Activated naive CD4-positive, alpha-beta T cell treated with anti-CD3 and anti-CD28 coated beads, Interleukin-2, amount 10 ng/mL, durations not matched to agents 7 days and 5 days (primary cell): ENCODE results near the gene CUBN.

Experiments used
- CTCF ChIA-PET: fragments of 350-600 bp; sonication (Branson Sonifier 250); formaldehyde crosslinking; loops from one replicate; lab custom pipeline; 2021; ENCODE audit warnings: antibody characterized with exemption; lab: Charles Lee
- DNase-seq: peaks from one replicate; pipeline ENCODE4 v3.0.0-alpha.2; 2020
- H3K27ac Mint-ChIP-seq: one replicate; pipeline ENCODE4 v1.8.0; 2021; ENCODE audit warnings: mild to moderate bottlenecking, moderate library complexity, mixed read lengths
- H3K27me3 Mint-ChIP-seq: one replicate; pipeline ENCODE4 v1.8.0; 2021; ENCODE audit warnings: mild to moderate bottlenecking, mixed read lengths
- H3K36me3 Mint-ChIP-seq: one replicate; pipeline ENCODE4 v1.8.0; 2021; ENCODE audit warnings: mixed read lengths
- H3K4me1 Mint-ChIP-seq: one replicate; pipeline ENCODE4 v1.8.0; 2021; ENCODE audit warnings: mixed read lengths
- H3K4me3 Mint-ChIP-seq: one replicate; pipeline ENCODE4 v1.8.0; 2021; ENCODE audit warnings: mild to moderate bottlenecking, moderate library complexity, mixed read lengths
- H3K9me3 Mint-ChIP-seq: one replicate; pipeline ENCODE4 v1.8.0; 2021; ENCODE audit warnings: mixed read lengths

CUBN gene

DNA sequence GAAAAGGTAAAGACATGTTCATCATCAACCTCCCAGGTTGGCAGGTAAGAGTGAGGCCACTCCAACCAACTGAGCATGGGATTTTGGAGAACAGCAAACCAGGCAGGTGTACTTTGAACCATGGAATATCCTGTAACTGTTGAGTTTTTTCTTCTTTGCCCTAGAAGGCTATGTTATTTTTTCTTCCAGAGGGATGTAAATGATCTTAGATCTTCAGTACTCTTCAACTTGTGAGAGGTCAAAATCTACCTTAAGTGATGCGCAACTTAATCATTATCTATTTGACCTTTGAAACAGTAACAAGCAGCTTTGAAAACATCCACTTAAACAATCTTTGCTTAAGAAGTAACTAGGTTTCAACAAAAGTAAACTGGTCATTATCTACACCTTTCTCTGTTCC lies at the start of gene CUBN:
Gene CUBN, minus strand, starts transcription at position 71 of the 400 bp plus-strand sequence. Its CDS starts 46 bp downstream, at position 25.
- Mint-ChIP-seq H3K4me1 (no peaks in the 10 kb centered on the region), H3K27me3 (no peaks in the 10 kb centered on the region), H3K9me3 (no peaks in the 10 kb centered on the region), H3K4me3 (no peak within 1 kb of the TSS), H3K36me3 (no peaks in the 10 kb centered on the region), H3K27ac (no peak within 1 kb of the TSS)
- CTCF ChIA-PET = no interaction called here
- no peak for DNase-seq

DNA sequence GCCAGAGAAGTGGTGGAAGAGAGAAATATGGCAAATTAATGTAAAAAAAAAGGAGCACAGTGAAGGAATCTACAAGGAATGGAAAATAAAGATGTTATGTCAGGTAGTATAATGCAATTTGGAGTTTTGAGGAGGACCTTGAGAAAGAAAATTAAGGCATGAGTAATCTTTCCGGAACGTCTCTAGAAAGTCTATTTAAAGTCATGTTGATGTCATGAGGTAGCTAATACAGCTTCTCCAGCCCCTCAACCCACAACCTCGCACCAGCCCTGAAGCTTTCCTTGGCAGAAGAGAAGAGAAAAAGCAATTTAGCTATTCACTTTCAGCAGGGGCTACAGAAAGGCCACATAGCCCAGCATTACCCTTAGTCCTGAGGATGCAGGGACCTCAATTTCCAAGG lies 49.4 kb upstream of the CUBN start:
- no peaks in the 10 kb centered on the region for H3K27me3 Mint-ChIP-seq
- peaks cover 18% of the 10 kb centered on the region for H3K4me1 Mint-ChIP-seq
- no peak for DNase-seq
- H3K9me3 Mint-ChIP-seq = no peaks in the 10 kb centered on the region
- no peak overlapping the region for H3K4me3 Mint-ChIP-seq
- H3K27ac Mint-ChIP-seq = no peak overlapping the region
- peaks cover 2% of the 10 kb centered on the region for H3K36me3 Mint-ChIP-seq
- CTCF ChIA-PET = interaction anchor here (1.1 kb wide), 1 partner anchor 287 kb away, joined by 3 read pairs; no protein-coding TSS in a partner anchor

- CTCF ChIA-PET = interaction anchor here (1.1 kb wide), 1 partner anchor 286 kb away, joined by 3 read pairs; no protein-coding TSS in a partner anchor
- Mint-ChIP-seq H3K36me3 (peaks cover 4% of the 10 kb centered on the region), H3K27me3 (no peaks in the 10 kb centered on the region), H3K4me3 (no peak overlapping the region), H3K4me1 (peaks cover 14% of the 10 kb centered on the region), H3K9me3 (no peaks in the 10 kb centered on the region), H3K27ac (no peak overlapping the region)
- no peak for DNase-seq
These were observed 48.4 kb upstream of the CUBN start for GRCh38 chr10:17178006-17178405.

- Mint-ChIP-seq H3K27ac (no peak overlapping the region), H3K36me3 (peaks cover 5% of the 10 kb centered on the region), H3K27me3 (no peaks in the 10 kb centered on the region), H3K4me1 (peaks cover 13% of the 10 kb centered on the region), H3K9me3 (no peaks in the 10 kb centered on the region), H3K4me3 (no peak overlapping the region)
- DNase-seq = no peak
- CTCF ChIA-PET = interaction anchor here (0.6 kb wide), 1 partner anchor 50 kb away, joined by 3 read pairs; no protein-coding TSS in a partner anchor
These were observed 47.4 kb upstream of the CUBN start for GRCh38 chr10:17177014-17177413.

GRCh38 chr10:17176091-17176490 lies 46.5 kb upstream of the CUBN start:
- CTCF ChIA-PET = no interaction called here
- Mint-ChIP-seq H3K4me1 (peaks cover 13% of the 10 kb centered on the region), H3K27me3 (no peaks in the 10 kb centered on the region), H3K36me3 (peaks cover 6% of the 10 kb centered on the region), H3K27ac (no peak overlapping the region), H3K9me3 (no peaks in the 10 kb centered on the region), H3K4me3 (no peak overlapping the region)
- no peak for DNase-seq

DNA sequence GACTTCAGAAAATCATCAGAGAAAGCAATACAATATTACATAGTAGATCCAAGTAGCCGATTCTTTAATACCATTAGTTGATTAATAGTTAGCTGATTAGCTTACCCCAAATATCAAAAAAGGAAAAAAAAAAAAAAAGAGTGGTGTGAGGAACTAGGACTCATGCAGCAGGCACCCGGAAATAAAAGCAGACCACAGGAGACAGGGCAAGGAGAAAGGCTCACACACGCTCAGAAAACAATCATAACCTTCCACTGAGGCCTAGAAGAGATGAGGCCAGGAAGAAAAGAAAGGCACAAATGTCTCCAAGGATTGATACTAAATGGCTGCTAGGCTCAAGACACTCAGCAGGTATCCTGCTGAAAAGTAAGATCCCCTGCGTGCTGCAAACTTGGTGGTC lies 45.9 kb upstream of the CUBN start:
- Mint-ChIP-seq H3K27me3 (no peaks in the 10 kb centered on the region), H3K36me3 (peaks cover 6% of the 10 kb centered on the region), H3K4me1 (peaks cover 13% of the 10 kb centered on the region), H3K9me3 (no peaks in the 10 kb centered on the region), H3K27ac (no peak overlapping the region), H3K4me3 (no peak overlapping the region)
- DNase-seq = no peak
- CTCF ChIA-PET = no interaction called here

DNA sequence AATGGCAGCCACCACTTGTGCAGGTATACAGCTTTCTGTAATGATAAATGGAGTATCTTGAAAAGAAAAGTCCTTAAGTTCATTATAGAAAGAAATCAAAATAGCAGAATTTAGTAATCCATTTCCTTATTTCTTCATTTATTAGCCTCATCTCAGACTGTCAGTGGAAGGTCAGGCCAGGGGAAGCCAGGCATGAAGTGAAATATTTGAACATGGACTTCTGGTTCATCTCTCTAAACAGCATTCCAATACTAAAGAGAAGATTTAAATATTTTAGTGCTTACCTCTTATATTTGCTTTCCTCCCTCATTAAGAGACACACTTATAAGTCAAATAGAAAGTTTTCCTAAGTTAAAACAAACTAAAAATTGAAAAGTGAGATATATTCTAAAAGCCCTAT lies 45.0 kb upstream of the CUBN start:
- no peak for DNase-seq
- H3K27me3 Mint-ChIP-seq = no peaks in the 10 kb centered on the region
- peaks cover 6% of the 10 kb centered on the region for H3K36me3 Mint-ChIP-seq
- no peak overlapping the region for H3K27ac Mint-ChIP-seq
- no peaks in the 10 kb centered on the region for H3K9me3 Mint-ChIP-seq
- H3K4me1 Mint-ChIP-seq = peaks cover 16% of the 10 kb centered on the region
- CTCF ChIA-PET = no interaction called here
- no peak overlapping the region for H3K4me3 Mint-ChIP-seq

GRCh38 chr10:17171141-17171641 lies 41.6 kb upstream of the CUBN start:
- Mint-ChIP-seq H3K27ac (no peak overlapping the region), H3K27me3 (no peaks in the 10 kb centered on the region), H3K36me3 (peaks cover 6% of the 10 kb centered on the region), H3K4me1 (peaks cover 20% of the 10 kb centered on the region), H3K4me3 (no peak overlapping the region), H3K9me3 (no peaks in the 10 kb centered on the region)
- DNase-seq = no peak
- CTCF ChIA-PET = no interaction called here

DNA sequence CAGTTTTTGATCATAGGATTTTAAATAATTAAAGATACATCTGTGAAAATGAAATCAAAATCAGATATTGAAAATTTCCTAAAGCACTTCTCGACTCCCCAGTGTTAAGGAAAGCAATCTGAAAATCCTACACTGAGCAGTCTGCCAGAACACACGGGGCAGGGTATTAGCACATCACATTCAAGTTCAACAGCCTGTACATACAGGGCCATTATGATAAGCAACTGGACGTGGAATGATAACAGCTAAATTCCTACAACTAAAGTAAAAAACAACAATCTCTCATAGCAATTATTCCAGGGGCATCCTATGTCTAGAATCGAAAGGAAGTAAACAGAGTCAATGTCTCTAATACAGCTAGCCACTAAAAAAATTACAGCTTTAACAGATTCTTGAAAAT lies 40.2 kb upstream of the CUBN start:
- peaks cover under 1% of the 10 kb centered on the region for H3K9me3 Mint-ChIP-seq
- H3K4me1 Mint-ChIP-seq = peaks cover 9% of the 10 kb centered on the region
- no peaks in the 10 kb centered on the region for H3K27me3 Mint-ChIP-seq
- no peak for DNase-seq
- H3K4me3 Mint-ChIP-seq = no peak overlapping the region
- CTCF ChIA-PET = interaction anchor here (1.3 kb wide), 1 partner anchor 14 kb away, joined by 3 read pairs; no protein-coding TSS in a partner anchor
- no peak overlapping the region for H3K27ac Mint-ChIP-seq
- H3K36me3 Mint-ChIP-seq = peaks cover 7% of the 10 kb centered on the region

GRCh38 chr10:17166699-17167098 lies 37.1 kb upstream of the CUBN start:
- DNase-seq = no peak
- Mint-ChIP-seq H3K27me3 (no peaks in the 10 kb centered on the region), H3K36me3 (peaks cover 8% of the 10 kb centered on the region), H3K4me3 (no peak overlapping the region), H3K9me3 (peaks cover 6% of the 10 kb centered on the region), H3K4me1 (peaks cover 9% of the 10 kb centered on the region), H3K27ac (no peak overlapping the region)
- CTCF ChIA-PET = interaction anchor here (0.7 kb wide), 1 partner anchor 216 kb away, joined by 3 read pairs; no protein-coding TSS in a partner anchor

- no peaks in the 10 kb centered on the region for H3K4me1 Mint-ChIP-seq
- CTCF ChIA-PET = no interaction called here
- no peak overlapping the region for H3K4me3 Mint-ChIP-seq
- H3K36me3 Mint-ChIP-seq = peaks cover 11% of the 10 kb centered on the region
- no peak overlapping the region for H3K27ac Mint-ChIP-seq
- no peak for DNase-seq
- H3K27me3 Mint-ChIP-seq = no peaks in the 10 kb centered on the region
- H3K9me3 Mint-ChIP-seq = peaks cover 6% of the 10 kb centered on the region
These were observed 33.2 kb upstream of the CUBN start for GRCh38 chr10:17162828-17163227.

- peaks cover 11% of the 10 kb centered on the region for H3K36me3 Mint-ChIP-seq
- CTCF ChIA-PET = no interaction called here
- no peak overlapping the region for H3K27ac Mint-ChIP-seq
These were observed 32.2 kb upstream of the CUBN start for GRCh38 chr10:17161775-17162174.

DNA sequence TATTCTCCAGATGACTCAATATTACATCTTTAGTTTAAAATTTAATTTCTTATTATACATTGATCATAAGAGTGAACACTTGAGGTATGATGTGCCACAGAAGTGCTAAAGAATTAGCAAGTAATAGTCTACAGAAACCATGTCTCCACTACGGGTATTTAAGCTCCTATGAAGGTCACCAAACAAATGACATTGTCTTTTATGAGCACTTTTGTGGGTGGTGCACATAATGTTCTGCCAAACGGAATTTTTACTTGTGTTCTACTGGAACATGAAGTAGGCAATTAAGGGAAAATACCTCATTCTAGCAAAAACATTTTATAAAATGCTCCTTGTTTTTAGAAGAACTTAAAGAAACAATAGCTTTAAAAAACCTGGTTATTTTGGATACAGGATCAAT lies 27.4 kb upstream of the CUBN start:
- Mint-ChIP-seq H3K27me3 (no peaks in the 10 kb centered on the region), H3K36me3 (peaks cover 5% of the 10 kb centered on the region), H3K4me3 (no peak overlapping the region), H3K4me1 (no peaks in the 10 kb centered on the region), H3K9me3 (no peaks in the 10 kb centered on the region), H3K27ac (no peak overlapping the region)
- DNase-seq = no peak
- CTCF ChIA-PET = no interaction called here

More at GRCh38 chr10:17161775-17162174, 32.2 kb upstream of the CUBN start:
- no peaks in the 10 kb centered on the region for H3K27me3 Mint-ChIP-seq
- no peaks in the 10 kb centered on the region for H3K4me1 Mint-ChIP-seq
- no peak overlapping the region for H3K4me3 Mint-ChIP-seq
- H3K9me3 Mint-ChIP-seq = peaks cover 6% of the 10 kb centered on the region
- no peak for DNase-seq

DNA sequence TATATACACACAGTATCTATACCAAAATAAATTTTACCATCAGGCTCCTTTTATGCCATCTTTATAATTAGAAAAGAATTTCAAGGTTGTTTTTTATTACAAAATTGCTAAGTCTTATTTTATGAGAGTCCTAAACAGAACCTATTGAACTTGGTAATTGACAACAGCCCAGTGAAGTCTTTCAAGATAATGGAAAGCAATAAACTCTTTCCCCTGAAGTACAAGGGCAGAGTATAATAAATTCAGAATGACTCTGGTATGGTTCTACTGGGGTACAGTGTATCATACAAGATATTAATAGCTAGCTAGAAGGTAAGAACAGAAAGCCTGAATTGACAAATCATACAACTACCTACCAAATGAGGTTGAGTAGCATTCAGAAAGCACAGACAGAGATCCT lies 26.2 kb upstream of the CUBN start:
- no peaks in the 10 kb centered on the region for H3K27me3 Mint-ChIP-seq
- no peaks in the 10 kb centered on the region for H3K4me1 Mint-ChIP-seq
- H3K4me3 Mint-ChIP-seq = no peak overlapping the region
- H3K9me3 Mint-ChIP-seq = no peaks in the 10 kb centered on the region
- H3K27ac Mint-ChIP-seq = no peak overlapping the region
- DNase-seq = no peak
- H3K36me3 Mint-ChIP-seq = peaks cover 4% of the 10 kb centered on the region
- CTCF ChIA-PET = interaction anchor here (1.4 kb wide), 1 partner anchor 14 kb away, joined by 3 read pairs; no protein-coding TSS in a partner anchor

DNA sequence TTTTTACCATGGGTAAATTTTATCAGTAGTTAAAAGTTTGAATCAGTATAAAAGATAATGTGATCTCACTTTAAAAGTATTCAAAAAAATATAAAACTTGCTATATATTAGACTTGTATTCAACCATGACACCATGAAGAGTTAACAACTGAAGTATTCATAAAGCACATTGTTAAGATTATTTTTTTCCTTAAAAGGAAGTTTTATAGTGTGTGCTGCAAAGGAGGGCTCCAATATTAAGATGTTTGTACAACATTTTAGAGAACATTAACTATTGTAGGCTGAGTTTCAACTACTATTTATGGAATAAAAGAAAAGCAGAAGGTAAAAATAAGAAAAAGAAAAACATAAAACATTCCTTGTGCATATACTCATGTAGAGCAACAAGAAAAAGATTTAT lies 24.5 kb upstream of the CUBN start:
- DNase-seq = no peak
- Mint-ChIP-seq H3K4me3 (no peak overlapping the region), H3K4me1 (no peaks in the 10 kb centered on the region), H3K27me3 (no peaks in the 10 kb centered on the region), H3K36me3 (peaks cover 4% of the 10 kb centered on the region), H3K27ac (no peak overlapping the region), H3K9me3 (no peaks in the 10 kb centered on the region)
- CTCF ChIA-PET = no interaction called here
